Activated B cell treated with CpG ODN at 0.5 μM for 24 hours (primary cell): Measurements from ENCODE around the gene PKD2. TPM values are rescaled to one million over a fixed set of nuclear protein-coding genes. Genes with fewer than 3 reads are reported as not detected.
"Not testable (repeated sequence)": the region's sequence is repeated elsewhere in the genome, so short reads cannot be mapped to it uniquely, and the experiment has no call there.

Experiments
- ATAC-seq: fragments of 200-7000 bp; cut with Tn5 transposase; one replicate; pipeline ENCODE4 v1.10.0; 2021; ENCODE audit warnings: low read depth, mild to moderate bottlenecking, moderate library complexity
- CTCF ChIA-PET: fragments of 350-600 bp; sonication (Branson Sonifier 250); formaldehyde crosslinking; loops from one replicate; lab custom pipeline; 2021; ENCODE audit warnings: antibody characterized with exemption; lab: Charles Lee
- POLR2A ChIA-PET: fragments of 350-600 bp; sonication (Branson Sonifier 250); formaldehyde crosslinking; loops from one replicate; lab custom pipeline; 2021; ENCODE audit warnings: antibody characterized with exemption; lab: Charles Lee
- DNase-seq: peaks from one replicate; pipeline ENCODE4 v3.0.0; 2022
- H3K27ac Mint-ChIP-seq: one replicate; pipeline ENCODE4 v1.8.0; 2020; ENCODE audit warnings: mixed read lengths
- H3K27me3 Mint-ChIP-seq: one replicate; pipeline ENCODE4 v1.8.0; 2021; ENCODE audit warnings: mixed read lengths
- H3K36me3 Mint-ChIP-seq: one replicate; pipeline ENCODE4 v1.8.0; 2021; ENCODE audit warnings: low read depth, mixed read lengths
- H3K4me1 Mint-ChIP-seq: one replicate; pipeline ENCODE4 v1.8.0; 2021; ENCODE audit warnings: mixed read lengths
- H3K4me3 Mint-ChIP-seq: one replicate; pipeline ENCODE4 v1.8.0; 2020; ENCODE audit warnings: mild to moderate bottlenecking, mixed read lengths
- H3K9me3 Mint-ChIP-seq: one replicate; pipeline ENCODE4 v1.8.0; 2020; ENCODE audit warnings: mixed read lengths
- CTCF ChIP-seq: fragments of 200-600 bp; IDR thresholded peaks from one replicate; pipeline ENCODE4 v1.8.0; 2022; ENCODE audit warnings: antibody characterized with exemption, mild to moderate bottlenecking
- intact Hi-C: fragments of 100-400 bp; cut with micrococcal nuclease; formaldehyde crosslinking; loops from one replicate; pipeline ENCODE4 v1.15.1; 2024
- total RNA-seq: library from RNA; stranded (reverse); gene quantifications from 2 replicates; pipeline ENCODE4 v1.2.3, GENCODE V29; 2022

PKD2 gene
- total RNA-seq, 1 donor from 2014 or later = 6.2 TPM

- no peak overlapping the region for H3K4me3 Mint-ChIP-seq
- no peak for ATAC-seq
- H3K27ac Mint-ChIP-seq = no peak overlapping the region
- peaks cover 11% of the 10 kb centered on the region for H3K27me3 Mint-ChIP-seq
- no peaks in the 10 kb centered on the region for H3K9me3 Mint-ChIP-seq
- intact Hi-C loops = no loop called here
- no peaks in the 10 kb centered on the region for H3K36me3 Mint-ChIP-seq
- TF ChIP-seq CTCF = no peak
- no peaks in the 10 kb centered on the region for H3K4me1 Mint-ChIP-seq
- ChIA-PET CTCF (interaction anchor here (1.1 to 1.6 kb wide), 2 partner anchors 134 to 138 kb away, joined by 5 to 7 read pairs; no protein-coding TSS in a partner anchor), POLR2A (no interaction called here)
- DNase-seq = no peak
Observed at GRCh38 chr4:87986508-87986907, 20.9 kb upstream of the PKD2 start.

- H3K4me3 Mint-ChIP-seq = no peak overlapping the region
- H3K27me3 Mint-ChIP-seq = peaks cover 6% of the 10 kb centered on the region
- TF ChIP-seq CTCF = no peak
- POLR2A ChIA-PET = no interaction called here
- no peak overlapping the region for H3K27ac Mint-ChIP-seq
- no peaks in the 10 kb centered on the region for H3K4me1 Mint-ChIP-seq
- CTCF ChIA-PET = no interaction called here
- DNase-seq = no peak
- H3K36me3 Mint-ChIP-seq = no peaks in the 10 kb centered on the region
- intact Hi-C loops = no loop called here
- ATAC-seq = no peak
- no peaks in the 10 kb centered on the region for H3K9me3 Mint-ChIP-seq
Observed at GRCh38 chr4:87989765-87990164, 17.7 kb upstream of the PKD2 start.

GRCh38 chr4:87995435-87995834, 12.0 kb upstream of the PKD2 start:
- H3K4me1 Mint-ChIP-seq = no peaks in the 10 kb centered on the region
- H3K27me3 Mint-ChIP-seq = no peaks in the 10 kb centered on the region
- CTCF ChIA-PET = no interaction called here
- DNase-seq = no peak
- intact Hi-C loops = no loop called here
- no peaks in the 10 kb centered on the region for H3K36me3 Mint-ChIP-seq
- no peak overlapping the region for H3K4me3 Mint-ChIP-seq
- no peak overlapping the region for H3K27ac Mint-ChIP-seq
- POLR2A ChIA-PET = no interaction called here
- TF ChIP-seq CTCF = no peak
- ATAC-seq = no peak
- H3K9me3 Mint-ChIP-seq = no peaks in the 10 kb centered on the region

GRCh38 chr4:87999191-87999691, 8.2 kb upstream of the PKD2 start:
- H3K4me1 Mint-ChIP-seq, ATAC-seq, CTCF ChIA-PET, H3K9me3 Mint-ChIP-seq, POLR2A ChIA-PET, H3K36me3 Mint-ChIP-seq, intact Hi-C loops, H3K27ac Mint-ChIP-seq, H3K4me3 Mint-ChIP-seq, H3K27me3 Mint-ChIP-seq, DNase-seq: not testable (repeated sequence)

- POLR2A ChIA-PET = no interaction called here
- H3K9me3 Mint-ChIP-seq = no peaks in the 10 kb centered on the region
- no peak for DNase-seq
- no peak for TF ChIP-seq CTCF
- ATAC-seq = no peak
- CTCF ChIA-PET = interaction anchor here (0.6 to 1.7 kb wide), 2 partner anchors 28 to 108 kb away, joined by 3 to 5 read pairs; no protein-coding TSS in a partner anchor
- H3K36me3 Mint-ChIP-seq = no peaks in the 10 kb centered on the region
- H3K27me3 Mint-ChIP-seq = no peaks in the 10 kb centered on the region
- no peak overlapping the region for H3K4me3 Mint-ChIP-seq
- intact Hi-C loops = no loop called here
- peaks cover 5% of the 10 kb centered on the region for H3K4me1 Mint-ChIP-seq
- H3K27ac Mint-ChIP-seq = no peak overlapping the region
Observed at GRCh38 chr4:88001871-88002270, 5.6 kb upstream of the PKD2 start.

- intact Hi-C loops = no loop called here
- CTCF ChIA-PET = interaction anchor here (1.7 kb wide), 1 partner anchor 29 kb away, joined by 5 read pairs; no protein-coding TSS in a partner anchor
- no peak overlapping the region for H3K27ac Mint-ChIP-seq
- ATAC-seq (no peak), DNase-seq (no peak)
- H3K9me3 Mint-ChIP-seq = no peaks in the 10 kb centered on the region
- no peak for TF ChIP-seq CTCF
- POLR2A ChIA-PET = no interaction called here
- H3K27me3 Mint-ChIP-seq = no peaks in the 10 kb centered on the region
- H3K4me3 Mint-ChIP-seq = no peak overlapping the region
- H3K36me3 Mint-ChIP-seq = no peaks in the 10 kb centered on the region
- peaks cover 7% of the 10 kb centered on the region for H3K4me1 Mint-ChIP-seq
Observed at GRCh38 chr4:88002786-88003185, 4.6 kb upstream of the PKD2 start.
